ENCODE results near the gene APBB1. TPM values are rescaled to one million over a fixed set of nuclear protein-coding genes. Genes with fewer than 3 reads are reported as not detected.

The APBB1 gene
- total RNA-seq (2021; fragmentation: NEBNext Ultra II Directional; extraction: Animal tissue kit (Norgen Biotek cat#: 25700)), result 10 to 100 TPM; 32.3 to 38.7 (median 35.4) TPM
- long read RNA-seq, transcript APBB1-201 (14 exons, 2,636 nt), result major isoform, 27 of 44 reads
- long read RNA-seq, partial matches to known transcripts, result 8 of 44 reads
- long read RNA-seq, other reads (novel, unspliced or antisense), result 5 of 44 reads

DNA sequence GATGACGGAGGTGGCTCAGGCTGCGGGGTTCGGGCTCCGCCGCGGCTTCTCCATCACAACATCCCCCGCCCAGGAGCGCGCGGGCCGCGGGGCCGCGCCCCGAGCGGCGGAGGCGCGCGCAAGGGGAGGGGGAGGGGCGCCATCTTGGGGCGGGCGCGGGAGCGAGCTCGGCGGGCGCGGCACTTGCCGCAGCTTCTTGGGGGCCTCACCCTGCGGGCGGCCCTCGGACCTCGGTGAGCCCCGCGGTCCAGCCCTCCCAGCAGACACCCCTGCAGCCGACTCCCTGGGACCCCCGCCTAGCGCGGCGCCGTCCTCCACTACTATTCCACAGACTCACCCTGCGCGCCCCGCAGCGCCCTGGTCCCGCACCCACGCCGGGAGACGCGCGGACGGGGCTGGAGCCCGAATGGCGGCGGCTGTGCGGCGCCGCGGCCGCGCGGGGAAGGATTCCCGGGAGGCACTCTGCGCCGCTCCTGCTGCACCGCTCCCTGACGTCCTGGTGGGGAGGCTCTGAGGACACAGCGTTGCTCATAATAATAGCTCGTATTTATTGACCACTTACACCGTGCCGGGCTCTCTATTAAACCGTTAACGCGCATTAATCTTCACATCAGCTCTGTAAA lies at the start of gene APBB1:
TSS of gene APBB1 (minus strand) at position 86 of the 623 bp plus-strand sequence. CDS start 7,747 bp downstream, outside the sequence.
- Mint-ChIP-seq H3K27me3 (ENCODE audit: insufficient read depth) (peaks cover 9% of the 10 kb centered on the region), H3K4me3 (peak within 1 kb of the TSS; percentile 83), H3K36me3 (ENCODE audit: low read depth) (no peaks in the 10 kb centered on the region), H3K27ac (no peak within 1 kb of the TSS), H3K9me3 (no peaks in the 10 kb centered on the region), H3K4me1 (ENCODE audit: low read depth) (peaks cover 7% of the 10 kb centered on the region)
- TF ChIP-seq, protein P1, sequence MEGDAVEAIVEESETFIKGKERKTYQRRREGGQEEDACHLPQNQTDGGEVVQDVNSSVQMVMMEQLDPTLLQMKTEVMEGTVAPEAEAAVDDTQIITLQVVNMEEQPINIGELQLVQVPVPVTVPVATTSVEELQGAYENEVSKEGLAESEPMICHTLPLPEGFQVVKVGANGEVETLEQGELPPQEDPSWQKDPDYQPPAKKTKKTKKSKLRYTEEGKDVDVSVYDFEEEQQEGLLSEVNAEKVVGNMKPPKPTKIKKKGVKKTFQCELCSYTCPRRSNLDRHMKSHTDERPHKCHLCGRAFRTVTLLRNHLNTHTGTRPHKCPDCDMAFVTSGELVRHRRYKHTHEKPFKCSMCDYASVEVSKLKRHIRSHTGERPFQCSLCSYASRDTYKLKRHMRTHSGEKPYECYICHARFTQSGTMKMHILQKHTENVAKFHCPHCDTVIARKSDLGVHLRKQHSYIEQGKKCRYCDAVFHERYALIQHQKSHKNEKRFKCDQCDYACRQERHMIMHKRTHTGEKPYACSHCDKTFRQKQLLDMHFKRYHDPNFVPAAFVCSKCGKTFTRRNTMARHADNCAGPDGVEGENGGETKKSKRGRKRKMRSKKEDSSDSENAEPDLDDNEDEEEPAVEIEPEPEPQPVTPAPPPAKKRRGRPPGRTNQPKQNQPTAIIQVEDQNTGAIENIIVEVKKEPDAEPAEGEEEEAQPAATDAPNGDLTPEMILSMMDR (IDR thresholded peaks at IDR 0.05), result no peak; the same call in 1 of the 2 replicates
- DNase-seq, result peak; percentile 40

DNA sequence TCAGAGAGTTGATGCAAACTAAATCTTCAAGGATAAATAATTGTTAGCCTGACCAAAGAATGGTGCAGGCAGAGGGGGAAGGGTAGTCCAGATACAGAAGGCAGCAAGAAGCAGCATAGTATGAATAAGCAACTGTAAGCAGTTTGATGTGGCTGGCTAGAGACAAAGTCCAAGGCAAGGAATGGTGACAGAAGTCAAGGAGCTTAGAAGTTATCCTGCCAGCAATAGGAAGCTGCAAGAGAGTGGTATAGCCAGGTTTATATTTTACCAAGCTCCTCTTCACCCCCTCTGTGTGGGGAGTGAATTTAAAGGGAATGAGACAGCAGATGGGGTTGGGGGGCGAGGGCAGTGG lies 40.2 kb upstream of the APBB1 start:
- no peak for DNase-seq
- Mint-ChIP-seq H3K36me3 (ENCODE audit: low read depth) (peaks cover 8% of the 10 kb centered on the region; the same call in 1 of the 2 replicates), H3K9me3 (no peaks in the 10 kb centered on the region), H3K27me3 (ENCODE audit: insufficient read depth) (no peaks in the 10 kb centered on the region), H3K27ac (no peak overlapping the region), H3K4me1 (ENCODE audit: low read depth) (no peaks in the 10 kb centered on the region), H3K4me3 (no peak overlapping the region)
- TF ChIP-seq, protein P1 (IDR thresholded peaks at IDR 0.05), result no peak

DNA sequence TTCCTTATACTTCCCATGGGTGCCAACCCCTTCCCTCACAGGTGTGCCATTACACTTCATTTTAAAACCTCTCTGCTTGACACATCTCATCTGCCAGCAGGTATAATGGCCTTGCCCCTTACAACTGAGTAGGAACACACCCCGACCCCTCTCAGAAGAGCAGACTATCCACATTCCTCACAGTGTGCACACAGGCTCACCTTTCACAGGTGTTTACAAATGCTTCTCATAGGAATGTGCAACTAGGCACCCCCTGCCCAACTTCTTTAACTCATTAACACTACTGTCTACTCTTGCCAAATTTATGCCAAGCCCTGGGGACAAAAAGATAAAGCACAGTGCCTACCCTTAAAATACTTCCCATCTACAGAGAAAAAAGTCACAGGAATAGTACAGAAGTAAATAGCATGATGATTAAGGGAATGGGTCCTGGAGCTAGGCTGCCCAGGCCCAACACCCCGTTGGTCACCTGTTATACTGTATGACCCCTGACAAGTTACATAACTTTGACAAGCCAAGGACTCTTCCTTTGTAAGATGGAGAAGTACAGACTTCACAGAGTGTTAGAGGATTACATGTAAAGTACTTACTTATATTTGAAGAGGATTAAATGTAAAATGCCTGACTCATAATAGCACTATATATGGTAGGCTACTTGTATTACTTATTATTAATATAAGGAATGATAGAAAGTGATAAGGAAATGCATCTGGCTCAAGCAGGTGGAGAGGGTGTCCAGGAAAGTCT lies 39.6 kb upstream of the APBB1 start:
- Mint-ChIP-seq H3K27ac (no peak overlapping the region), H3K9me3 (no peaks in the 10 kb centered on the region), H3K27me3 (ENCODE audit: insufficient read depth) (no peaks in the 10 kb centered on the region), H3K4me3 (no peak overlapping the region), H3K4me1 (ENCODE audit: low read depth) (no peaks in the 10 kb centered on the region), H3K36me3 (ENCODE audit: low read depth) (peaks cover 5% of the 10 kb centered on the region; the same call in 1 of the 2 replicates)
- no peak for DNase-seq
- TF ChIP-seq, protein P1 (IDR thresholded peaks at IDR 0.05), result no peak

DNA sequence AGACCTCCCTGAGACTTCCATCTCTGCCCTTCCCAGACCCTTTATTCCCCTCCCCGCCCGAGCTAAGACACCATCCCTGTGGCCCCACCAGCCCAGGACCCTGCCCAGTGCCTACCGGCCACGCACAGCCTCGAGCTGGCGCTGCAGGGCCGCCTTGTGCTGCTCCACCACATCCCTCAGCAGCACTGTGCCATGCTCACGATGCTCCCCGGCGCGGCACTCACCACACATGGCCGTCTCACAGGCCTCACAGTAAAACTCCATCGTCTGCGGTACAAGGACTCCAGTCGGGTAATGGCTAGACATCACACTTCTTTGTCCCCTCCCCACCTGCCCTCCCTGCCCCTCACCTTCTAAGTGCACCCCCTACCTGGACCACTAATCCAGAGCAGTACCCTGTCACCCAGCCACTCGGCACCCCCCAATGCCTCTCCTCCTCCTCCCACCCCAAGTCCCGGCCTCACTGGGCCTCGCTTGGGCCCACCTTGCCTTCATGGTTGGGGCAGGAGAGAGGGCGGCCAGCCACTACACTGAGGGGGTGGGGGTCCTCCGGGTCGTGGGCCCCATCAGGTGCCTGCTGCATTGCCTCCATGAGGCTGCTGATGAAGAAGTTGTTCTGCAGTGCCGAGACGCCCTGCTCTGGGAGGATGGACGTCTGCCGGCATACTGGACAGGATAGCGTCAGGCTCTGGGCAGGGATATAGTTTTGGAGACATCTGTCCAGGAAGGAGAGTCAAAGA lies 38.9 kb upstream of the APBB1 start:
- H3K4me3 Mint-ChIP-seq, result no peak overlapping the region
- H3K27me3 Mint-ChIP-seq (ENCODE audit: insufficient read depth), result no peaks in the 10 kb centered on the region
- no peak for DNase-seq
- H3K9me3 Mint-ChIP-seq, result no peaks in the 10 kb centered on the region
- H3K27ac Mint-ChIP-seq, result no peak overlapping the region
- no peaks in the 10 kb centered on the region for H3K4me1 Mint-ChIP-seq (ENCODE audit: low read depth)
- H3K36me3 Mint-ChIP-seq (ENCODE audit: low read depth), result peaks cover 9% of the 10 kb centered on the region; the same call in 1 of the 2 replicates
- TF ChIP-seq, protein P1 (IDR thresholded peaks at IDR 0.05), result no peak

DNA sequence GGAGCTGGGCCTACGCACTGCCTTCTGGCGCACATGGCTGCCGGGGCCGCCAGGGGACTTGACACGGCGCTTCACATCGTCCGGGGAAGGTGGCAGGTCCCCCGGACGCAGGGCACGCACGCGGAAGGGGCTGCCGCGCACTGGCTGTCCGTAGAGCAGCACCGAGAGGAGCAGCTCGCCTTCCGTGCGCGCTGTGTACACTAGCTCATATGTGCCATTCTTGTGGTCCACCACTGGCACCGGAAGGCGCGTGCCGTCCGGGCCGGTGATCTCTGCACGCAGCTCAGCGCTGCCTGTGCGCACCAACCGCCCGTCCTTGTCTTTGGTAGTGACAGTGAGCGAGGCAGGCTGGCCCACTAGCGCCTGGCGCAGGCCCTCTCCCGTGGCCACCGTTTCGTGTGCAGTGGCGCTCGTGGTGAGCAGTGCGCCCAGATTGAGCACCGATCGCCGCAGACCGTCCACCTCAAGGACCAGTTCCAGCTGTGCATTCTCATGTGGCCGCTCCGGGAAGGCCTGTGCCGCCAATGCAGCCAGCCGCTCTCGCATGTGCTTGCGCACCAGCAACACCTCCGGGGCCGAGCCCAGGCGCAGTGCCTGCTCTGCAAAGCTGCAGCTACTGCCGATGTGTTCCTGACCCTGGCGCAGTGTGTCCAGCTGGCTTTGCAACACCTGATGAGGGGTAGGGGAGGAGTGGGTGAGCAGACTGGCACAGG lies 37.6 kb upstream of the APBB1 start:
- H3K36me3 Mint-ChIP-seq (ENCODE audit: low read depth), result peaks cover 9% of the 10 kb centered on the region; the same call in 1 of the 2 replicates
- TF ChIP-seq, protein P1 (IDR thresholded peaks at IDR 0.05), result no peak
- no peak overlapping the region for H3K4me3 Mint-ChIP-seq
- no peaks in the 10 kb centered on the region for H3K9me3 Mint-ChIP-seq
- DNase-seq, result no peak
- H3K4me1 Mint-ChIP-seq (ENCODE audit: low read depth), result 0 out of 2 replicates have a peak, but pooled peaks cover 6% of the 10 kb centered on the region
- H3K27me3 Mint-ChIP-seq (ENCODE audit: insufficient read depth), result no peaks in the 10 kb centered on the region
- H3K27ac Mint-ChIP-seq, result no peak overlapping the region

All from HFFc6 (cell line).